ENCODE results near the gene TRPM3. TPM values are rescaled to one million over a fixed set of nuclear protein-coding genes. Genes with fewer than 3 reads are reported as not detected.
A peak's percentile ranks its signal among the peaks of the same experiment; 100 is the strongest.

TRPM3 gene
- total RNA-seq, 1 experiment from 2014 or later, result not detected

DNA sequence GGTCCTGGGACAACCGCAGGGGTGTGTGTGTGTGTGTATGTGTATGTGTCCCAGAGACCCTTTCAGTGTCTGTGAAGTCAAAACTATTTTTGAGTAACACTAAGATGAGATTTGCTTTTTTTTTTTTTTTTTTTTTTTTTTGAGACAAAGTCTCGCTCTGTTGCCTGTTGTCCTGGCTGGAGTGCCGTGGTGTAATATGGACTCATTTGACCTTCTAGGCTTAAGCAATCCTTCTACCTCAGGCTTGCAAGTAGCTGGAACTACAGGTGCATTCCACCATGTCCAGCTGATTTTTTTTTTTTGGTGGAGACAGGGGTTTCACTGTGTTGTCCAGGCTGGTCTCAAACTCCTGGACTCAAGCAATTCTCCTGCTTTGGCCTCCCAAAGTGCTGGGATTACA is 609.6 kb downstream of the TRPM3 start:
- CTCF ChIA-PET, result no interaction called here
- H3K36me3 ChIP-seq (ENCODE audit: control insufficient read depth, insufficient read depth, low read length), result no peaks in the 10 kb centered on the region; the same call in 1 of the 2 replicates
- no peaks in the 10 kb centered on the region for H3K4me1 ChIP-seq (ENCODE audit: control insufficient read depth, insufficient read depth, low read length)
- TF ChIP-seq SIN3A (IDR thresholded peaks at IDR 0.05; ENCODE audit: borderline replicate concordance, insufficient read depth, low read depth, low read length) (no peak), POLR2AphosphoS5 (IDR thresholded peaks at IDR 0.05; ENCODE audit: low read depth, low read length) (no peak)
- intact Hi-C loops (cut with micrococcal nuclease; ENCODE audit: unreplicated experiment) (no loop called here), in situ Hi-C loops (cut with HindIII; ENCODE audit: low pct_unique_long_range_greater_than_20kb, low sequenced_read_pairs) (no loop called here)
- H3K4me3 ChIP-seq (ENCODE audit: low read depth in 2 of 2, low read length in 2 of 2), result no peak overlapping the region
- no peaks in the 10 kb centered on the region for H3K9me3 ChIP-seq (ENCODE audit: control insufficient read depth, insufficient read depth, low read depth, low read length)
- no peaks in the 10 kb centered on the region for H3K27me3 ChIP-seq (ENCODE audit: control insufficient read depth, insufficient read depth, low read length)
- ATAC-seq (no peak), DNase-seq (ENCODE audit: low read depth, low spot score) (no peak)
- POLR2A ChIA-PET, result no interaction called here
- no peak overlapping the region for H3K27ac ChIP-seq (ENCODE audit: low read length)
- BruUV-seq (replicated peaks), result no TSS peak

DNA sequence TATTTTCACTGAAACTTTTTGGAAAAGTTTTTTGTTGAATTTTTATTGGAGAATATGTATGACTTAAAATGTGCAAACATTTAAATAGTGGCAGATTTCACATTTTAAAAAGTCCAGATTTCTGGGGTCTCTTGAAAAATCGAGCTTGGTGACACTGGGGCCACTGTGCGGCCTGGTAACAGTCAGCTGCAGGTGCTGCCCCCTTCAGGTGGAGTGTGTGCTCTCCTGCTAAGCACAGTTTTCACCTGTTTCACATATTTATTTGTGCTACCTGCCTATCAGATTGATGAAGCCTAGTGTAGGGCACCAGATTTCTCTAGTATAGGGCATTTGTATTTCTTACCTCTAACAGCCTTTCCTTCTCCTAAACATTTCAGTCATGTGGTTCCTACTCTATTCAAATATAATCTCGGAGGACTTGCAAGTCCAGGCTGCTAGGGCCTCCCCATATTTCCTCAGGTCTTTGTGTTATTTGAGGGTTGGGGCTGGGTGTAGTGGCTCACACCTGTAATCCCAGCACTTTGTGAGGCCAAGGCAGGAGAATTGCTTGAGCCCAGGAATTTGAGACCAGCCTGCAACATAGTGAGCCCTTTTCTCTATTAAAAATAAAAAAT is 611.2 kb downstream of the TRPM3 start:
- TF ChIP-seq, protein P1, sequence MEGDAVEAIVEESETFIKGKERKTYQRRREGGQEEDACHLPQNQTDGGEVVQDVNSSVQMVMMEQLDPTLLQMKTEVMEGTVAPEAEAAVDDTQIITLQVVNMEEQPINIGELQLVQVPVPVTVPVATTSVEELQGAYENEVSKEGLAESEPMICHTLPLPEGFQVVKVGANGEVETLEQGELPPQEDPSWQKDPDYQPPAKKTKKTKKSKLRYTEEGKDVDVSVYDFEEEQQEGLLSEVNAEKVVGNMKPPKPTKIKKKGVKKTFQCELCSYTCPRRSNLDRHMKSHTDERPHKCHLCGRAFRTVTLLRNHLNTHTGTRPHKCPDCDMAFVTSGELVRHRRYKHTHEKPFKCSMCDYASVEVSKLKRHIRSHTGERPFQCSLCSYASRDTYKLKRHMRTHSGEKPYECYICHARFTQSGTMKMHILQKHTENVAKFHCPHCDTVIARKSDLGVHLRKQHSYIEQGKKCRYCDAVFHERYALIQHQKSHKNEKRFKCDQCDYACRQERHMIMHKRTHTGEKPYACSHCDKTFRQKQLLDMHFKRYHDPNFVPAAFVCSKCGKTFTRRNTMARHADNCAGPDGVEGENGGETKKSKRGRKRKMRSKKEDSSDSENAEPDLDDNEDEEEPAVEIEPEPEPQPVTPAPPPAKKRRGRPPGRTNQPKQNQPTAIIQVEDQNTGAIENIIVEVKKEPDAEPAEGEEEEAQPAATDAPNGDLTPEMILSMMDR (IDR thresholded peaks at IDR 0.05), result peak; percentile 76
- TF ChIP-seq SIN3A (IDR thresholded peaks at IDR 0.05; ENCODE audit: borderline replicate concordance, insufficient read depth, low read depth, low read length) (no peak), TCF7L2 (IDR thresholded peaks at IDR 0.05; ENCODE audit: low read depth, low read length) (no peak), POLR2AphosphoS5 (IDR thresholded peaks at IDR 0.05; ENCODE audit: low read depth, low read length) (no peak)
- Histone ChIP-seq H3K4me3 (ENCODE audit: low read depth in 2 of 2, low read length in 2 of 2) (no peak overlapping the region), H3K27me3 (ENCODE audit: control insufficient read depth, insufficient read depth, low read length) (no peaks in the 10 kb centered on the region), H3K4me1 (ENCODE audit: control insufficient read depth, insufficient read depth, low read length) (no peaks in the 10 kb centered on the region), H3K9me3 (ENCODE audit: control insufficient read depth, insufficient read depth, low read depth, low read length) (no peaks in the 10 kb centered on the region), H3K36me3 (ENCODE audit: control insufficient read depth, insufficient read depth, low read length) (no peaks in the 10 kb centered on the region; the same call in 1 of the 2 replicates), H3K27ac (ENCODE audit: low read length) (no peak overlapping the region)
- no TSS peak for BruUV-seq (replicated peaks)
- ATAC-seq (no peak), DNase-seq (ENCODE audit: low read depth, low spot score) (no peak)
- CTCF ChIA-PET, result no interaction called here
- POLR2A ChIA-PET, result interaction anchor here (0.5 kb wide), 1 partner anchor 52 kb away, joined by 3 read pairs; no protein-coding TSS in a partner anchor
- intact Hi-C loops (cut with micrococcal nuclease; ENCODE audit: unreplicated experiment), result no loop called here
- in situ Hi-C loops (cut with HindIII; ENCODE audit: low pct_unique_long_range_greater_than_20kb, low sequenced_read_pairs), result no loop called here

DNA sequence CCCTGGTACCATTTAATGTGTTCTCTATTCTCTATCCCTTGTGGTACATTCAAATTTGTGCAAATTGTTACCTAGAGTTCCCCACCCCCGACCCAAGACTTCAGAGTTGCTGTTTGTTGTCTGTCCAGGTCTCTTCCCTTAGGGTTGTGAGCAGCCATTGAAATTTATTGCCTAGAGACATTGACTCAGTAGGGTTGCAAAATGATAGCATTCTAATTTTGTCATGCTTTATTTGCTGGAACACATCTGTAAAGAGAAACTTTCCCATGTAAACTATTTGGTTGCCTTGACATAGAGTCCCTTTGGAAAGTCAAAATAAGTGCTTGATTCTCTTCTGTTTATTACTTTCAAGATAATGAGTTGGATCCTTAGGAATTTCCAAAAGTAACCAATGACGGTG is 615.3 kb downstream of the TRPM3 start:
- intact Hi-C loops (cut with micrococcal nuclease; ENCODE audit: unreplicated experiment), result no loop called here
- no TSS peak for BruUV-seq (replicated peaks)
- Histone ChIP-seq H3K4me1 (ENCODE audit: control insufficient read depth, insufficient read depth, low read length) (no peaks in the 10 kb centered on the region), H3K36me3 (ENCODE audit: control insufficient read depth, insufficient read depth, low read length) (no peaks in the 10 kb centered on the region), H3K4me3 (ENCODE audit: low read depth in 2 of 2, low read length in 2 of 2) (no peak overlapping the region), H3K9me3 (ENCODE audit: control insufficient read depth, insufficient read depth, low read depth, low read length) (no peaks in the 10 kb centered on the region), H3K27ac (ENCODE audit: low read length) (no peak overlapping the region), H3K27me3 (ENCODE audit: control insufficient read depth, insufficient read depth, low read length) (no peaks in the 10 kb centered on the region)
- ATAC-seq, result no peak
- DNase-seq (ENCODE audit: low read depth, low spot score), result no peak
- in situ Hi-C loops (cut with HindIII; ENCODE audit: low pct_unique_long_range_greater_than_20kb, low sequenced_read_pairs), result no loop called here
- CTCF ChIA-PET, result no interaction called here
- POLR2A ChIA-PET, result no interaction called here
- TF ChIP-seq, protein P2, sequence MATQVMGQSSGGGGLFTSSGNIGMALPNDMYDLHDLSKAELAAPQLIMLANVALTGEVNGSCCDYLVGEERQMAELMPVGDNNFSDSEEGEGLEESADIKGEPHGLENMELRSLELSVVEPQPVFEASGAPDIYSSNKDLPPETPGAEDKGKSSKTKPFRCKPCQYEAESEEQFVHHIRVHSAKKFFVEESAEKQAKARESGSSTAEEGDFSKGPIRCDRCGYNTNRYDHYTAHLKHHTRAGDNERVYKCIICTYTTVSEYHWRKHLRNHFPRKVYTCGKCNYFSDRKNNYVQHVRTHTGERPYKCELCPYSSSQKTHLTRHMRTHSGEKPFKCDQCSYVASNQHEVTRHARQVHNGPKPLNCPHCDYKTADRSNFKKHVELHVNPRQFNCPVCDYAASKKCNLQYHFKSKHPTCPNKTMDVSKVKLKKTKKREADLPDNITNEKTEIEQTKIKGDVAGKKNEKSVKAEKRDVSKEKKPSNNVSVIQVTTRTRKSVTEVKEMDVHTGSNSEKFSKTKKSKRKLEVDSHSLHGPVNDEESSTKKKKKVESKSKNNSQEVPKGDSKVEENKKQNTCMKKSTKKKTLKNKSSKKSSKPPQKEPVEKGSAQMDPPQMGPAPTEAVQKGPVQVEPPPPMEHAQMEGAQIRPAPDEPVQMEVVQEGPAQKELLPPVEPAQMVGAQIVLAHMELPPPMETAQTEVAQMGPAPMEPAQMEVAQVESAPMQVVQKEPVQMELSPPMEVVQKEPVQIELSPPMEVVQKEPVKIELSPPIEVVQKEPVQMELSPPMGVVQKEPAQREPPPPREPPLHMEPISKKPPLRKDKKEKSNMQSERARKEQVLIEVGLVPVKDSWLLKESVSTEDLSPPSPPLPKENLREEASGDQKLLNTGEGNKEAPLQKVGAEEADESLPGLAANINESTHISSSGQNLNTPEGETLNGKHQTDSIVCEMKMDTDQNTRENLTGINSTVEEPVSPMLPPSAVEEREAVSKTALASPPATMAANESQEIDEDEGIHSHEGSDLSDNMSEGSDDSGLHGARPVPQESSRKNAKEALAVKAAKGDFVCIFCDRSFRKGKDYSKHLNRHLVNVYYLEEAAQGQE (IDR thresholded peaks at IDR 0.05; ENCODE audit: insufficient read depth in 1 of 2, low read depth in 2 of 2, low read length in 1 of 2), result no peak
- no peak for TF ChIP-seq TCF7L2 (IDR thresholded peaks at IDR 0.05; ENCODE audit: low read depth, low read length)
- TF ChIP-seq POLR2AphosphoS5 (IDR thresholded peaks at IDR 0.05; ENCODE audit: low read depth, low read length), result no peak
- TF ChIP-seq SIN3A (IDR thresholded peaks at IDR 0.05; ENCODE audit: borderline replicate concordance, insufficient read depth, low read depth, low read length), result no peak
- TF ChIP-seq, protein P1 (IDR thresholded peaks at IDR 0.05), result no peak

Data from Panc1 (cell line).